Measurements from ENCODE around the gene CHEK1. TPM values are rescaled to one million over a fixed set of nuclear protein-coding genes. Genes with fewer than 3 reads are reported as not detected.

CHEK1 gene
- total and polyA plus RNA-seq, 9 donors: 0.24 to 3.5 (median 1.5) TPM

- Histone ChIP-seq H3K9me3 (no peaks in the 10 kb centered on the region), H3K36me3 (no peaks in the 10 kb centered on the region), H3K4me3 (no peak overlapping the region), H3K27me3 (no peaks in the 10 kb centered on the region), H3K27ac (no peak overlapping the region), H3K4me1 (ENCODE audit: insufficient read depth) (no peaks in the 10 kb centered on the region)
- intact Hi-C loops (cut with DNase I): no loop called here
- 91 to 98% (median 93%) methylated on average over 2 of the region's 2 CpGs for WGBS, 3 donors
- no peak for TF ChIP-seq POLR2A (IDR thresholded peaks at IDR 0.05)
- no peak for TF ChIP-seq EP300 (IDR thresholded peaks at IDR 0.05)
- TF ChIP-seq CTCF (IDR thresholded peaks at IDR 0.05): no peak
- DNase-seq: no peak
These were observed 65.0 kb downstream of the CHEK1 start for GRCh38 chr11:125690006-125690405.

GRCh38 chr11:125692887-125693286 is 67.9 kb downstream of the CHEK1 start:
- intact Hi-C loops (cut with DNase I): no loop called here
- Histone ChIP-seq H3K27ac (no peak overlapping the region), H3K4me3 (no peak overlapping the region), H3K9me3 (no peaks in the 10 kb centered on the region), H3K36me3 (no peaks in the 10 kb centered on the region), H3K4me1 (ENCODE audit: insufficient read depth) (no peaks in the 10 kb centered on the region), H3K27me3 (no peaks in the 10 kb centered on the region)
- no peak for DNase-seq
- TF ChIP-seq POLR2A (IDR thresholded peaks at IDR 0.05): no peak
- TF ChIP-seq CTCF (IDR thresholded peaks at IDR 0.05): no peak
- no peak for TF ChIP-seq EP300 (IDR thresholded peaks at IDR 0.05)
- 56 to 66% (median 62%) methylated on average over 5 of the region's 5 CpGs for WGBS, 3 donors

DNA sequence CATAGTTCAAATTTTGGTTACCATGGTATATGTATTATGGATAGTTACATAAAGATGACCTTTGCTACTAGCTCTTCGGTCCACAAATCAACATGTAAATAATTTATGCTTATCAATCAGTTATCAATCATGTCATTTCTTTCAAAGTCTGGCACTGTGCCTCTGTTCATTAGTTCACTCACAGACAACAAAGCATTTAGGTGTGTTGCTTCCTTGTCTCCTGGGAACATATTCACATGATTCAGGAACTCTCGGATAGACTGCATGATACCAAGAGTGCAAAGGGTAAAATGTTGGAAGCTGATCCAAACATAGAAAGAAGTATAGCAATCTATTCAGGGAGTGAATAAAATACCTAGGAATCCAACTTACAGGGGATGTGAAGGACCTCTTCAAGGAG is 70.0 kb downstream of the CHEK1 start:
- DNase-seq: no peak
- Histone ChIP-seq H3K27ac (no peak overlapping the region), H3K36me3 (no peaks in the 10 kb centered on the region), H3K4me3 (no peak overlapping the region), H3K9me3 (no peaks in the 10 kb centered on the region), H3K27me3 (no peaks in the 10 kb centered on the region), H3K4me1 (ENCODE audit: insufficient read depth) (no peaks in the 10 kb centered on the region)
- intact Hi-C loops (cut with DNase I): no loop called here
- 77 to 82% (median 80%) methylated on average over 2 of the region's 2 CpGs for WGBS, 3 donors
- TF ChIP-seq EP300 (IDR thresholded peaks at IDR 0.05) (no peak), CTCF (IDR thresholded peaks at IDR 0.05) (no peak), POLR2A (IDR thresholded peaks at IDR 0.05) (no peak)

DNA sequence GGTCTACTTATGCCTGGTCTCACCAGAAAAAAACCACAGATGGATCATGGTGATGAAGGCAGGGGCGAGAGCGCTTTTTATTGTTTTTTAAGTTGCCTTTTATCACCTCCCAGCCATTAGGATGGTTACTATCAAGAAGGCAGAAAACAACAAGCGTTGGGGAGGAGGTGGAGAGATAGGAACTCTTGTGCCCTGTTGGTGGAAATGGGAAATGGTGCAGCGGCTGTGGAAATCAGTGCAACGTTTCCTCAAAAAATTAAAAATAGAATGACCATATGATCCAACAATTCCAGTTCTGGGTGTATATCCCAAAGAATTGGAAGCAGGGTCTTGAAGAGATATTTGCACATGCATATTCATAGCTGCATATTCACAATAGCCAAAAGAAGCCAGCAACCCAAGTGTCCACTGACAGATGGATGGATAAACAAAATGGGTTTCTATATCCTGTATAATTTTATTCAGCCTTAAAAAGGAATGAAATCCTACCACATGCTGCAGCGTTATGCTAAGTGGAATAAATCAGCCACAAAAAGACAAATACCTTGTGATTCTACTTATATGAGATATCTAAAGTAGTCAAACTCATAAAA is 76.2 kb downstream of the CHEK1 start:
- no peaks in the 10 kb centered on the region for H3K36me3 ChIP-seq
- TF ChIP-seq EP300 (IDR thresholded peaks at IDR 0.05): no peak
- no peak for TF ChIP-seq POLR2A (IDR thresholded peaks at IDR 0.05)
- TF ChIP-seq CTCF (IDR thresholded peaks at IDR 0.05): no peak
- H3K4me3 ChIP-seq: no peak overlapping the region
- intact Hi-C loops (cut with DNase I): no loop called here
- 67 to 77% (median 72%) methylated on average over 6 of the region's 6 CpGs for WGBS, 3 donors
- H3K27me3 ChIP-seq: no peaks in the 10 kb centered on the region
- no peak overlapping the region for H3K27ac ChIP-seq
- H3K4me1 ChIP-seq (ENCODE audit: insufficient read depth): no peaks in the 10 kb centered on the region
- no peak for DNase-seq
- H3K9me3 ChIP-seq: no peaks in the 10 kb centered on the region

Data from ovary (tissue), 9 donors.